ENCODE data around the gene LRRC26. TPM values are rescaled to one million over a fixed set of nuclear protein-coding genes. Genes with fewer than 3 reads are reported as not detected.
A peak's percentile ranks its signal among the peaks of the same experiment; 100 is the strongest.

LRRC26 gene
- polyA plus RNA-seq, 2 of the 4 experiments (the other 2 are of a cell fraction) = 0.08 to 1.0 TPM

GRCh38 chr9:137160716-137161557 lies 8.9 kb downstream of the LRRC26 start:
- ATAC-seq (no peak; a peak in 1 of 6 replicates), DNase-seq (ENCODE audit: low read depth in 1 of 2, low spot score in 1 of 2) (no peak), FAIRE-seq (no peak)
- Histone ChIP-seq H3K9me3 (no peaks in the 10 kb centered on the region), H3K4me3 (peak overlapping the region; percentile 38; the same call in 1 of the 3 replicates), H3K4me1 (peaks cover 25% of the 10 kb centered on the region), H3K27ac (no peak overlapping the region), H3K4me2 (peak overlapping the region; percentile 76)
- ChIA-PET POLR2A (interaction anchor here (0.6 kb wide), 1 partner anchor 65 kb away, joined by 3 read pairs; no protein-coding TSS in a partner anchor), CTCF (interaction anchor here (0.6 to 7.4 kb wide), 3 partner anchors 16 to 66 kb away, joined by 3 to 57 read pairs (median 3); partner anchors contain the start of gene RNF224)
- WGBS (ENCODE audit: missing lambda C conversion rate) = 46% methylated on average over 16 of the region's 56 CpGs
- TF ChIP-seq REST (IDR thresholded peaks at IDR 0.05) (no peak), CHD2 (IDR thresholded peaks at IDR 0.05; ENCODE audit: low read length, partially characterized antibody) (no peak), ELK1 (IDR thresholded peaks at IDR 0.05; ENCODE audit: low read depth, low read length) (no peak), RAD21 (conservative IDR thresholded peaks at IDR 0.05 in 1 of 2, IDR thresholded peaks at IDR 0.05 in 1 of 2) (no peak), RFX5 (IDR thresholded peaks at IDR 0.05) (no peak), CBX2 (IDR thresholded peaks at IDR 0.05; ENCODE audit: borderline replicate concordance, low read depth) (no peak), MAX (IDR thresholded peaks at IDR 0.05) (no peak), HOXA7 (CRISPR knock-in tag; IDR thresholded peaks at IDR 0.05) (no peak), PBX3 (IDR thresholded peaks at IDR 0.05) (no peak), NFE2L2 (conservative IDR thresholded peaks at IDR 0.05; ENCODE audit: low read length) (no peak), BCL3 (IDR thresholded peaks at IDR 0.05) (no peak), MAZ (IDR thresholded peaks at IDR 0.05; ENCODE audit: borderline replicate concordance, low read depth, low read length) (no peak), HOXB13 (CRISPR knock-in tag; IDR thresholded peaks at IDR 0.05; ENCODE audit: low read depth) (no peak), TP53 (CRISPR knock-in tag; IDR thresholded peaks at IDR 0.05) (no peak)

GRCh38 chr9:137160054-137160425 lies 9.8 kb downstream of the LRRC26 start:
- H3K4me2 ChIP-seq = no peak overlapping the region
- FAIRE-seq (no peak), ATAC-seq (no peak), DNase-seq (ENCODE audit: low read depth in 1 of 2, low spot score in 1 of 2) (no peak)
- CTCF ChIA-PET = interaction anchor here (1.2 to 1.3 kb wide), 2 partner anchors 15 to 67 kb away, joined by 3 read pairs; partner anchors contain the start of gene RNF224
- H3K9me3 ChIP-seq = no peaks in the 10 kb centered on the region
- no peak overlapping the region for H3K4me3 ChIP-seq
- WGBS (ENCODE audit: missing lambda C conversion rate) = 42% methylated on average over 17 of the region's 17 CpGs
- H3K27ac ChIP-seq = no peak overlapping the region
- POLR2A ChIA-PET = interaction anchor here (0.6 kb wide), 1 partner anchor 66 kb away, joined by 3 read pairs; no protein-coding TSS in a partner anchor
- H3K4me1 ChIP-seq = peaks cover 25% of the 10 kb centered on the region
- TF ChIP-seq KDM1A (IDR thresholded peaks at IDR 0.05; ENCODE audit: low read depth) (no peak), CHD2 (IDR thresholded peaks at IDR 0.05; ENCODE audit: low read length, partially characterized antibody) (no peak), ATOH8 (CRISPR knock-in tag; IDR thresholded peaks at IDR 0.05; ENCODE audit: low read depth) (no peak), EP300 (IDR thresholded peaks at IDR 0.05) (no peak)

Measured in A549 (cell line).